ENCODE results near the gene USP17L25. TPM values are rescaled to one million over a fixed set of nuclear protein-coding genes. Genes with fewer than 3 reads are reported as not detected.
"Not testable (repeated sequence)": the region's sequence is repeated elsewhere in the genome, so short reads cannot be mapped to it uniquely, and the experiment has no call there.

USP17L25 gene
- total and polyA plus RNA-seq, 2 donors from 2014 or later, result not detected

GRCh38 chr4:9353338-9353737 lies 23.6 kb downstream of the USP17L25 start, which contains the start of gene USP17L29:
Gene USP17L29 (plus strand): TSS chr4:9353638. CDS start chr4:9353638, 0 bp downstream.
- H3K27me3 ChIP-seq (ENCODE audit: control insufficient read depth, insufficient read depth, low read length); DNase-seq; H3K9me3 ChIP-seq (ENCODE audit: control insufficient read depth in 2 of 3, insufficient read depth in 1 of 3, low read length in 3 of 3); H3K4me1 ChIP-seq (ENCODE audit: control insufficient read depth in 2 of 3, insufficient read depth in 2 of 3, low read depth in 1 of 3, low read length in 3 of 3); H3K9ac ChIP-seq (ENCODE audit: low read length in 3 of 3); intact Hi-C loops (cut with DNase I); FAIRE-seq; H3K4me3 ChIP-seq (ENCODE audit: low read length in 3 of 3); H3K27ac ChIP-seq (ENCODE audit: low read depth in 2 of 2, low read length in 2 of 2); H3K36me3 ChIP-seq (ENCODE audit: control insufficient read depth in 2 of 3, insufficient read depth in 3 of 3, low read length in 3 of 3): not testable (repeated sequence)

- H3K9ac ChIP-seq (ENCODE audit: low read length in 3 of 3); H3K4me3 ChIP-seq (ENCODE audit: low read length in 3 of 3); H3K27ac ChIP-seq (ENCODE audit: low read depth in 2 of 2, low read length in 2 of 2); H3K36me3 ChIP-seq (ENCODE audit: control insufficient read depth in 2 of 3, insufficient read depth in 3 of 3, low read length in 3 of 3); H3K27me3 ChIP-seq (ENCODE audit: control insufficient read depth, insufficient read depth, low read length); FAIRE-seq; H3K4me1 ChIP-seq (ENCODE audit: control insufficient read depth in 2 of 3, insufficient read depth in 2 of 3, low read depth in 1 of 3, low read length in 3 of 3); DNase-seq; H3K9me3 ChIP-seq (ENCODE audit: control insufficient read depth in 2 of 3, insufficient read depth in 1 of 3, low read length in 3 of 3); intact Hi-C loops (cut with DNase I): not testable (repeated sequence)
Measured at GRCh38 chr4:9362829-9363228, 33.1 kb downstream of the USP17L25 start, which contains the start of gene USP17L30. Gene USP17L30 (plus strand): TSS chr4:9363129. CDS start chr4:9363129, 0 bp downstream.

- H3K9ac ChIP-seq (ENCODE audit: low read length in 3 of 3); H3K27me3 ChIP-seq (ENCODE audit: control insufficient read depth, insufficient read depth, low read length); H3K9me3 ChIP-seq (ENCODE audit: control insufficient read depth in 2 of 3, insufficient read depth in 1 of 3, low read length in 3 of 3); H3K4me1 ChIP-seq (ENCODE audit: control insufficient read depth in 2 of 3, insufficient read depth in 2 of 3, low read depth in 1 of 3, low read length in 3 of 3); H3K4me3 ChIP-seq (ENCODE audit: low read length in 3 of 3); DNase-seq; intact Hi-C loops (cut with DNase I); FAIRE-seq; H3K36me3 ChIP-seq (ENCODE audit: control insufficient read depth in 2 of 3, insufficient read depth in 3 of 3, low read length in 3 of 3); H3K27ac ChIP-seq (ENCODE audit: low read depth in 2 of 2, low read length in 2 of 2): not testable (repeated sequence)
Measured at GRCh38 chr4:9379881-9380280, 50.2 kb downstream of the USP17L25 start.

Other genes starting within 250 kb of the USP17L25 start
- gene FAM90A26, start 159.5 kb upstream of the USP17L25 start, total RNA-seq, result not detected
- gene FAM90A26, start 159.5 kb upstream of the USP17L25 start, polyA plus RNA-seq (ENCODE audit: insufficient read depth, low read depth, low replicate concordance), result not detected
- not detected for gene USP17L10, start 119.3 kb upstream of the USP17L25 start, total RNA-seq
- gene USP17L10, start 119.3 kb upstream of the USP17L25 start, polyA plus RNA-seq (ENCODE audit: insufficient read depth, low read depth, low replicate concordance), result not detected
- not detected for gene USP17L11, start 114.5 kb upstream of the USP17L25 start, total RNA-seq
- gene USP17L11, start 114.5 kb upstream of the USP17L25 start, polyA plus RNA-seq (ENCODE audit: insufficient read depth, low read depth, low replicate concordance), result not detected
- not detected for gene USP17L12, start 109.8 kb upstream of the USP17L25 start, total RNA-seq
- not detected for gene USP17L12, start 109.8 kb upstream of the USP17L25 start, polyA plus RNA-seq (ENCODE audit: insufficient read depth, low read depth, low replicate concordance)
- gene USP17L13, start 105.0 kb upstream of the USP17L25 start, total RNA-seq, result not detected
- not detected for gene USP17L13, start 105.0 kb upstream of the USP17L25 start, polyA plus RNA-seq (ENCODE audit: insufficient read depth, low read depth, low replicate concordance)
- gene USP17L15, start 95.5 kb upstream of the USP17L25 start, total RNA-seq, result not detected
- gene USP17L15, start 95.5 kb upstream of the USP17L25 start, polyA plus RNA-seq (ENCODE audit: insufficient read depth, low read depth, low replicate concordance), result not detected
- gene USP17L17, start 86.0 kb upstream of the USP17L25 start, total RNA-seq, result 0.41 TPM
- not detected for gene USP17L17, start 86.0 kb upstream of the USP17L25 start, polyA plus RNA-seq (ENCODE audit: insufficient read depth, low read depth, low replicate concordance)
- gene USP17L18, start 81.3 kb upstream of the USP17L25 start, total RNA-seq, result not detected
- not detected for gene USP17L18, start 81.3 kb upstream of the USP17L25 start, polyA plus RNA-seq (ENCODE audit: insufficient read depth, low read depth, low replicate concordance)
- not detected for gene USP17L19, start 76.5 kb upstream of the USP17L25 start, total RNA-seq
- not detected for gene USP17L19, start 76.5 kb upstream of the USP17L25 start, polyA plus RNA-seq (ENCODE audit: insufficient read depth, low read depth, low replicate concordance)
- gene USP17L20, start 71.8 kb upstream of the USP17L25 start, total RNA-seq, result not detected
- not detected for gene USP17L20, start 71.8 kb upstream of the USP17L25 start, polyA plus RNA-seq (ENCODE audit: insufficient read depth, low read depth, low replicate concordance)
- gene USP17L21, start 67.0 kb upstream of the USP17L25 start, total RNA-seq, result not detected
- gene USP17L21, start 67.0 kb upstream of the USP17L25 start, polyA plus RNA-seq (ENCODE audit: insufficient read depth, low read depth, low replicate concordance), result not detected
- not detected for gene USP17L22, start 62.3 kb upstream of the USP17L25 start, total RNA-seq
- not detected for gene USP17L22, start 62.3 kb upstream of the USP17L25 start, polyA plus RNA-seq (ENCODE audit: insufficient read depth, low read depth, low replicate concordance)
- gene USP17L24, start 4.7 kb upstream of the USP17L25 start, total RNA-seq, result not detected
- not detected for gene USP17L24, start 4.7 kb upstream of the USP17L25 start, polyA plus RNA-seq (ENCODE audit: insufficient read depth, low read depth, low replicate concordance)
- gene USP17L26, start 4.7 kb downstream of the USP17L25 start, total RNA-seq, result not detected
- gene USP17L26, start 4.7 kb downstream of the USP17L25 start, polyA plus RNA-seq (ENCODE audit: insufficient read depth, low read depth, low replicate concordance), result not detected
- not detected for gene USP17L5, start 9.5 kb downstream of the USP17L25 start, total RNA-seq
- not detected for gene USP17L5, start 9.5 kb downstream of the USP17L25 start, polyA plus RNA-seq (ENCODE audit: insufficient read depth, low read depth, low replicate concordance)
- not detected for gene USP17L27, start 14.2 kb downstream of the USP17L25 start, total RNA-seq
- not detected for gene USP17L27, start 14.2 kb downstream of the USP17L25 start, polyA plus RNA-seq (ENCODE audit: insufficient read depth, low read depth, low replicate concordance)
- not detected for gene USP17L28, start 19.0 kb downstream of the USP17L25 start, total RNA-seq
- not detected for gene USP17L28, start 19.0 kb downstream of the USP17L25 start, polyA plus RNA-seq (ENCODE audit: insufficient read depth, low read depth, low replicate concordance)
- gene USP17L29, start 23.7 kb downstream of the USP17L25 start, total RNA-seq, result not detected
- gene USP17L29, start 23.7 kb downstream of the USP17L25 start, polyA plus RNA-seq (ENCODE audit: insufficient read depth, low read depth, low replicate concordance), result not detected
- not detected for gene USP17L30, start 33.2 kb downstream of the USP17L25 start, total RNA-seq
- not detected for gene USP17L30, start 33.2 kb downstream of the USP17L25 start, polyA plus RNA-seq (ENCODE audit: insufficient read depth, low read depth, low replicate concordance)
- not detected for gene DEFB131A, start 114.5 kb downstream of the USP17L25 start, total RNA-seq
- not detected for gene DEFB131A, start 114.5 kb downstream of the USP17L25 start, polyA plus RNA-seq (ENCODE audit: insufficient read depth, low read depth, low replicate concordance)